ENCODE results near the gene WNT10A. TPM values are rescaled to one million over a fixed set of nuclear protein-coding genes. Genes with fewer than 3 reads are reported as not detected.

Gene WNT10A
- total and polyA plus RNA-seq, 2 of the 8 experiments (the other 6 are each of a cell fraction or from before 2014, with no cell fraction given), result 0.05 TPM; not detected in 1

- TF ChIP-seq, protein P1, sequence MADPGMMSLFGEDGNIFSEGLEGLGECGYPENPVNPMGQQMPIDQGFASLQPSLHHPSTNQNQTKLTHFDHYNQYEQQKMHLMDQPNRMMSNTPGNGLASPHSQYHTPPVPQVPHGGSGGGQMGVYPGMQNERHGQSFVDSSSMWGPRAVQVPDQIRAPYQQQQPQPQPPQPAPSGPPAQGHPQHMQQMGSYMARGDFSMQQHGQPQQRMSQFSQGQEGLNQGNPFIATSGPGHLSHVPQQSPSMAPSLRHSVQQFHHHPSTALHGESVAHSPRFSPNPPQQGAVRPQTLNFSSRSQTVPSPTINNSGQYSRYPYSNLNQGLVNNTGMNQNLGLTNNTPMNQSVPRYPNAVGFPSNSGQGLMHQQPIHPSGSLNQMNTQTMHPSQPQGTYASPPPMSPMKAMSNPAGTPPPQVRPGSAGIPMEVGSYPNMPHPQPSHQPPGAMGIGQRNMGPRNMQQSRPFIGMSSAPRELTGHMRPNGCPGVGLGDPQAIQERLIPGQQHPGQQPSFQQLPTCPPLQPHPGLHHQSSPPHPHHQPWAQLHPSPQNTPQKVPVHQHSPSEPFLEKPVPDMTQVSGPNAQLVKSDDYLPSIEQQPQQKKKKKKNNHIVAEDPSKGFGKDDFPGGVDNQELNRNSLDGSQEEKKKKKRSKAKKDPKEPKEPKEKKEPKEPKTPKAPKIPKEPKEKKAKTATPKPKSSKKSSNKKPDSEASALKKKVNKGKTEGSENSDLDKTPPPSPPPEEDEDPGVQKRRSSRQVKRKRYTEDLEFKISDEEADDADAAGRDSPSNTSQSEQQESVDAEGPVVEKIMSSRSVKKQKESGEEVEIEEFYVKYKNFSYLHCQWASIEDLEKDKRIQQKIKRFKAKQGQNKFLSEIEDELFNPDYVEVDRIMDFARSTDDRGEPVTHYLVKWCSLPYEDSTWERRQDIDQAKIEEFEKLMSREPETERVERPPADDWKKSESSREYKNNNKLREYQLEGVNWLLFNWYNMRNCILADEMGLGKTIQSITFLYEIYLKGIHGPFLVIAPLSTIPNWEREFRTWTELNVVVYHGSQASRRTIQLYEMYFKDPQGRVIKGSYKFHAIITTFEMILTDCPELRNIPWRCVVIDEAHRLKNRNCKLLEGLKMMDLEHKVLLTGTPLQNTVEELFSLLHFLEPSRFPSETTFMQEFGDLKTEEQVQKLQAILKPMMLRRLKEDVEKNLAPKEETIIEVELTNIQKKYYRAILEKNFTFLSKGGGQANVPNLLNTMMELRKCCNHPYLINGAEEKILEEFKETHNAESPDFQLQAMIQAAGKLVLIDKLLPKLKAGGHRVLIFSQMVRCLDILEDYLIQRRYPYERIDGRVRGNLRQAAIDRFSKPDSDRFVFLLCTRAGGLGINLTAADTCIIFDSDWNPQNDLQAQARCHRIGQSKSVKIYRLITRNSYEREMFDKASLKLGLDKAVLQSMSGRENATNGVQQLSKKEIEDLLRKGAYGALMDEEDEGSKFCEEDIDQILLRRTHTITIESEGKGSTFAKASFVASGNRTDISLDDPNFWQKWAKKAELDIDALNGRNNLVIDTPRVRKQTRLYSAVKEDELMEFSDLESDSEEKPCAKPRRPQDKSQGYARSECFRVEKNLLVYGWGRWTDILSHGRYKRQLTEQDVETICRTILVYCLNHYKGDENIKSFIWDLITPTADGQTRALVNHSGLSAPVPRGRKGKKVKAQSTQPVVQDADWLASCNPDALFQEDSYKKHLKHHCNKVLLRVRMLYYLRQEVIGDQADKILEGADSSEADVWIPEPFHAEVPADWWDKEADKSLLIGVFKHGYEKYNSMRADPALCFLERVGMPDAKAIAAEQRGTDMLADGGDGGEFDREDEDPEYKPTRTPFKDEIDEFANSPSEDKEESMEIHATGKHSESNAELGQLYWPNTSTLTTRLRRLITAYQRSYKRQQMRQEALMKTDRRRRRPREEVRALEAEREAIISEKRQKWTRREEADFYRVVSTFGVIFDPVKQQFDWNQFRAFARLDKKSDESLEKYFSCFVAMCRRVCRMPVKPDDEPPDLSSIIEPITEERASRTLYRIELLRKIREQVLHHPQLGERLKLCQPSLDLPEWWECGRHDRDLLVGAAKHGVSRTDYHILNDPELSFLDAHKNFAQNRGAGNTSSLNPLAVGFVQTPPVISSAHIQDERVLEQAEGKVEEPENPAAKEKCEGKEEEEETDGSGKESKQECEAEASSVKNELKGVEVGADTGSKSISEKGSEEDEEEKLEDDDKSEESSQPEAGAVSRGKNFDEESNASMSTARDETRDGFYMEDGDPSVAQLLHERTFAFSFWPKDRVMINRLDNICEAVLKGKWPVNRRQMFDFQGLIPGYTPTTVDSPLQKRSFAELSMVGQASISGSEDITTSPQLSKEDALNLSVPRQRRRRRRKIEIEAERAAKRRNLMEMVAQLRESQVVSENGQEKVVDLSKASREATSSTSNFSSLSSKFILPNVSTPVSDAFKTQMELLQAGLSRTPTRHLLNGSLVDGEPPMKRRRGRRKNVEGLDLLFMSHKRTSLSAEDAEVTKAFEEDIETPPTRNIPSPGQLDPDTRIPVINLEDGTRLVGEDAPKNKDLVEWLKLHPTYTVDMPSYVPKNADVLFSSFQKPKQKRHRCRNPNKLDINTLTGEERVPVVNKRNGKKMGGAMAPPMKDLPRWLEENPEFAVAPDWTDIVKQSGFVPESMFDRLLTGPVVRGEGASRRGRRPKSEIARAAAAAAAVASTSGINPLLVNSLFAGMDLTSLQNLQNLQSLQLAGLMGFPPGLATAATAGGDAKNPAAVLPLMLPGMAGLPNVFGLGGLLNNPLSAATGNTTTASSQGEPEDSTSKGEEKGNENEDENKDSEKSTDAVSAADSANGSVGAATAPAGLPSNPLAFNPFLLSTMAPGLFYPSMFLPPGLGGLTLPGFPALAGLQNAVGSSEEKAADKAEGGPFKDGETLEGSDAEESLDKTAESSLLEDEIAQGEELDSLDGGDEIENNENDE (IDR thresholded peaks at IDR 0.05; ENCODE audit: insufficient replicate concordance, low read length), result no peak
These were observed 23.1 kb upstream of the WNT10A start (continued) for GRCh38 chr2:218857371-218858137.

All from H1 (cell line).